Hepatocyte (in vitro differentiated cells): ENCODE data around the gene PCSK6. TPM values are rescaled to one million over a fixed set of nuclear protein-coding genes. Genes with fewer than 3 reads are reported as not detected.

Experiments
- DNase-seq: peaks from one replicate; pipeline ENCODE4 v3.0.0-alpha.2; 2016; ENCODE audit warnings: low spot score
- H2AFZ ChIP-seq: fragments of 200-600 bp; sonication (generic); 2 replicates; pipeline ENCODE4 v1.6.0; 2016; ENCODE audit warnings: antibody characterized with exemption, mild to moderate bottlenecking
- H3K27ac ChIP-seq: fragments of 200-600 bp; sonication (generic); 2 replicates; pipeline ENCODE4 v1.5.1; 2016; ENCODE audit warnings: mild to moderate bottlenecking
- H3K27me3 ChIP-seq: fragments of 200-600 bp; sonication (generic); 2 replicates; pipeline ENCODE4 v1.6.1; 2016
- H3K36me3 ChIP-seq: fragments of 200-600 bp; sonication (generic); replicated peaks from 2 replicates; pipeline ENCODE4 v1.5.1; 2016; ENCODE audit warnings: low read depth; ENCODE audit not compliant: insufficient read depth
- H3K4me1 ChIP-seq: fragments of 200-600 bp; sonication (generic); 2 replicates; pipeline ENCODE4 v1.5.1; 2016; ENCODE audit warnings: mild to moderate bottlenecking, moderate library complexity; ENCODE audit not compliant: insufficient read depth
- H3K4me2 ChIP-seq: fragments of 200-600 bp; sonication (generic); 2 replicates; pipeline ENCODE4 v1.6.0; 2016
- H3K4me3 ChIP-seq: fragments of 200-600 bp; sonication (generic); 2 replicates; pipeline ENCODE4 v1.5.1; 2016; ENCODE audit warnings: mild to moderate bottlenecking
- H3K79me2 ChIP-seq: fragments of 200-600 bp; sonication (generic); 2 replicates; pipeline ENCODE4 v1.6.0; 2017; ENCODE audit warnings: mild to moderate bottlenecking
- H3K9me2 ChIP-seq: fragments of 200-600 bp; sonication (generic); replicated peaks from 2 replicates; pipeline ENCODE4 v1.6.0; 2017; ENCODE audit warnings: mild to moderate bottlenecking; ENCODE audit not compliant: insufficient read depth
- H3K9me3 ChIP-seq: fragments of 200-600 bp; sonication (generic); 2 replicates; pipeline ENCODE4 v1.5.1; 2016; ENCODE audit warnings: low read depth, mild to moderate bottlenecking
- H4K20me1 ChIP-seq: fragments of 200-600 bp; sonication (generic); 2 replicates; pipeline ENCODE4 v1.6.0; 2016; ENCODE audit warnings: mild to moderate bottlenecking; ENCODE audit not compliant: insufficient read depth, poor library complexity, severe bottlenecking
- EZH2 ChIP-seq: fragments of 200-600 bp; sonication (generic); IDR thresholded peaks from 2 replicates; pipeline ENCODE4 v1.6.1; 2016; ENCODE audit warnings: antibody characterized with exemption, mild to moderate bottlenecking, borderline replicate concordance
- EZH2phosphoT487 ChIP-seq: fragments of 200-600 bp; sonication (generic); IDR thresholded peaks from one replicate; pipeline ENCODE4 v1.6.1; 2018; ENCODE audit warnings: antibody characterized with exemption, mild to moderate bottlenecking, low read depth, moderate library complexity; ENCODE audit not compliant: unreplicated experiment, severe bottlenecking
- WGBS: methylation state at CpG from one replicate; pipeline ENCODE4 v1.1.6; 2016; ENCODE audit warnings: low lambda C conversion rate; ENCODE audit errors: missing lambda C conversion rate; 5-methylcytosine and 5-hydroxymethylcytosine counted together
- polyA plus RNA-seq: library from polyadenylated mRNA; unstranded; fragments of >200 nt; fragmentation: Nextera tagmentation; extraction: Ambion mirVana; gene quantifications from 2 replicates; pipeline ENCODE4 v1.2.1, GENCODE V29; 2016
- total RNA-seq: library from RNA; depleted of rRNA; stranded (reverse); fragments of >200 nt; gene quantifications from 2 replicates; pipeline ENCODE4 v1.2.3, GENCODE V29; 2014
- TF ChIP-seq, protein P1 (sequence below): fragments of 200-600 bp; sonication (generic); IDR thresholded peaks from 2 replicates; pipeline ENCODE4 v1.5.1; 2016; ENCODE audit warnings: antibody characterized with exemption, mild to moderate bottlenecking; ENCODE audit not compliant: poor library complexity

The PCSK6 gene
- total and polyA plus RNA-seq, 2 experiments from 2014 or later: 31.7 to 40.5 TPM

DNA sequence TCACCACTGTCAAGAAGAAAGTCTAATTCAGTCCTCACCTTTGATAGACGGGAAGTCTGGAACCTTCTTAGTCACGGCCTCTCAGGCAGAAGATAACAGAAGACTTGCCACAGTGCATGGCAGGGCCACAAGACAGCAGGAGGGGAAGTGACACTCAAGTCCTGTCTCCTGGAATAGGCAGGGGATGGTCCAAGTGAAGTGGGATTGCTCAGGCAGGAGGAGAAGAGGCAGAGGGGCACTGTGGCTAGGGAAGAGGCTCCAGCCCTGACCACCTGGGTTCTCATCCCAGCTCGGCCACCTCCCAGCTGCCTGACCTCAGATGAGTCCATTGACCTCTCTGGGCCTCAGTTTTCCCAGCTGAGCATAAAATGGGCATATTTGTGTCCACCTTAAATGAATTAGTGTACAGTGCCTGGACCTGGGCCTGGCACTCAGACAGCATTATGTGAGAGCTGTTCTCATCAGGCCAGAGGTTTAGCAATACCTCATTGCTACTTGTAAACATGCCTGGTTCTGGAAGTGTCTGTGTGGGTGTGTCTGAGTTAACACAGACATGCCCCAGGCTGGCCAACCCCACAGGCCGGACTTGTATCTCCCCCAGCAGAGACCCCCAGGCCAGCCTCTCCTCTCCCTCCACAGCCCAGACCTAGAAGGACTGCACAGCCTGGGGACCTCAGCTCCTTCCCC is 11.5 kb upstream of the PCSK6 start:
- H3K79me2 ChIP-seq: no peaks in the 10 kb centered on the region
- TF ChIP-seq EZH2phosphoT487 (no peak), EZH2 (no peak)
- TF ChIP-seq, protein P1, sequence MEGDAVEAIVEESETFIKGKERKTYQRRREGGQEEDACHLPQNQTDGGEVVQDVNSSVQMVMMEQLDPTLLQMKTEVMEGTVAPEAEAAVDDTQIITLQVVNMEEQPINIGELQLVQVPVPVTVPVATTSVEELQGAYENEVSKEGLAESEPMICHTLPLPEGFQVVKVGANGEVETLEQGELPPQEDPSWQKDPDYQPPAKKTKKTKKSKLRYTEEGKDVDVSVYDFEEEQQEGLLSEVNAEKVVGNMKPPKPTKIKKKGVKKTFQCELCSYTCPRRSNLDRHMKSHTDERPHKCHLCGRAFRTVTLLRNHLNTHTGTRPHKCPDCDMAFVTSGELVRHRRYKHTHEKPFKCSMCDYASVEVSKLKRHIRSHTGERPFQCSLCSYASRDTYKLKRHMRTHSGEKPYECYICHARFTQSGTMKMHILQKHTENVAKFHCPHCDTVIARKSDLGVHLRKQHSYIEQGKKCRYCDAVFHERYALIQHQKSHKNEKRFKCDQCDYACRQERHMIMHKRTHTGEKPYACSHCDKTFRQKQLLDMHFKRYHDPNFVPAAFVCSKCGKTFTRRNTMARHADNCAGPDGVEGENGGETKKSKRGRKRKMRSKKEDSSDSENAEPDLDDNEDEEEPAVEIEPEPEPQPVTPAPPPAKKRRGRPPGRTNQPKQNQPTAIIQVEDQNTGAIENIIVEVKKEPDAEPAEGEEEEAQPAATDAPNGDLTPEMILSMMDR: no peak
- peak; percentile 48 for DNase-seq
- no peaks in the 10 kb centered on the region for H3K9me3 ChIP-seq
- H3K36me3 ChIP-seq: no peaks in the 10 kb centered on the region
- no peak overlapping the region for H2AFZ ChIP-seq
- peak overlapping the region; percentile 55 for H3K4me2 ChIP-seq
- no peaks in the 10 kb centered on the region for H4K20me1 ChIP-seq
- H3K27ac ChIP-seq: peak overlapping the region; percentile 59
- H3K4me3 ChIP-seq: no peak overlapping the region
- no peaks in the 10 kb centered on the region for H3K27me3 ChIP-seq
- H3K4me1 ChIP-seq: peaks cover 13% of the 10 kb centered on the region
- 82% methylated on average over 4 of the region's 4 CpGs for WGBS
- H3K9me2 ChIP-seq: no peaks in the 10 kb centered on the region

DNA sequence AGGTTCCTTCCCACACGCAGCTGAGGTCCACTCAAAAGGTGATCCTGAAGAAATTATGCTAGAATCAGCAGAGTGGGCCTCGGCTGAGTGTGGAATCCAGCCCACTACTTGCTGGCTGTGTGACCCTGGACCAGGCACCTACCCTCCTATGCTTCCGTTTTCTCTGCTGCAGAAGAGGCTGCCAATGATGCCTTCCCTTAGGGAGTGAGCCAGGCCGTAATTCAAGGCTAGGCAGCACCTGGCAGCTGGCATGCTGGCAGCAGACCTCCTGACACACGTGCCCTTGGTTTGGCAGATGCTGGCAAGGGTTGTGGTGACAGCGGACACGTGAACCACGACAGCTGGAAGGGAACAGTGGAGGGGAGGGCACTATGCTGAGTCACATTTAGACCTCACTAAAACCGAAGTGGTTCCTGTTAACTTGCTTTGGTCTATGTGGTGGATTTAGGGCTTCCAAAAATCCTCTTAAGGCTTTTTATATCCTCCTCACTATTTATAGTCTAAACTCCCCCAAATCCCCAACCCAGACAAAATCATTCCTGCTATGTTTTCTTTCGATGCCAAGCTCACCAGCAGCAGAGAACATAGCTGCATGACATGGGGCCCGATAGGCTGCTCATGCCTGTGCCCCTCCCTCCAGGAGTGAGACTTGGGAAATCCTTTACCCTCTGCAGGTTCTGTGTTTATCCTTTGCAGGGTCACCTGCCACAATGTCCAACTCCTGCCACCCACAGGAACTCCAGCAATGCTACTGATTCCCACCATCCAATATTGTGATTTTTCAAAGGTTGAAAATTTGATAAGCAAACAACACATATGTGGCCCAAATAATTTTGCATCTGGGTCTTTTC is 10.6 kb upstream of the PCSK6 start:
- H3K9me3 ChIP-seq: no peaks in the 10 kb centered on the region
- H3K27ac ChIP-seq: no peak overlapping the region
- H3K36me3 ChIP-seq: no peaks in the 10 kb centered on the region
- no peak overlapping the region for H3K4me3 ChIP-seq
- no peak for DNase-seq
- no peak overlapping the region for H3K4me2 ChIP-seq
- TF ChIP-seq EZH2phosphoT487: no peak
- no peak for TF ChIP-seq EZH2
- TF ChIP-seq, protein P1: no peak
- H3K27me3 ChIP-seq: no peaks in the 10 kb centered on the region
- no peaks in the 10 kb centered on the region for H3K9me2 ChIP-seq
- H2AFZ ChIP-seq: no peak overlapping the region
- 79% methylated on average over 11 of the region's 11 CpGs for WGBS
- no peaks in the 10 kb centered on the region for H3K79me2 ChIP-seq
- peaks cover 13% of the 10 kb centered on the region for H3K4me1 ChIP-seq
- H4K20me1 ChIP-seq: no peaks in the 10 kb centered on the region

DNA sequence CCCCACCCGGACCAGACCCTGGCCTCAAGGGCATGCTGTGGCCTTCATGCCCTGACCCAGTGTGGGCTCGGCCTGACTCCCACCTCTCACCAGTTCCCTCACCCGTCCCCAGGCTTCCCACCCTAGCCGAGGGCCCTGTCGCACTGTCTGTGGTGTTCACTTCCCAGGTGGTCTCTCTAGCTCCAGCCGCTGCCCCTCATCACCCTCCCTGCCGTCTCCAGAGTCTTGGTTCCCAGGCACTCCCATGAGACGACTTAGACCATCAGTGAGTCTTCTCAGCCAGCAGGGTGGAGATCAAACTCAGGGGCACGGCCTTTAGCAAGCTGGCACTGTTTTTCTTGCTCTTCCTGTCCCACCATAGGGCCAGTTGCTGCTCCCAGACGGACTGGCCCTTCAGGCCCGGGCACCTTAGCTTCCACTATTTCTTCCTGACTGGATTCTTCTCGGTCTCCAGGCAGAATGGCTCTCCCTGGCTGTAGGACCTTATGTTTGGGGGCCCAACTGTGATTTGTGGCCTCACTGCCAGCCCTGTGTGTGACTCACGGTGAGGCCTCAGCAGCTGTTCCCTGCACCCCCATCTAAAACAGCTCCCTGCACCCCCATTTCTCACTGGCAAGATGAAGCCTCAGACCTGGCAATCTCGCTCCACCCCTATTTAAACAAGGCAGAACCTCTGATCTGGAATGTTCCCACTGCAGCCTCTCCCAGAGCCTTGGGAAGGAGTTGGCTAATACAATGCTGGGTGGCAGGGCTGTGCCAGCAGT is 9.4 kb upstream of the PCSK6 start:
- no peak overlapping the region for H2AFZ ChIP-seq
- no peak for TF ChIP-seq EZH2phosphoT487
- TF ChIP-seq, protein P1: no peak
- no peak for TF ChIP-seq EZH2
- no peaks in the 10 kb centered on the region for H3K9me3 ChIP-seq
- no peak for DNase-seq
- no peak overlapping the region for H3K4me2 ChIP-seq
- H3K9me2 ChIP-seq: no peaks in the 10 kb centered on the region
- no peaks in the 10 kb centered on the region for H3K27me3 ChIP-seq
- H4K20me1 ChIP-seq: no peaks in the 10 kb centered on the region
- no peak overlapping the region for H3K4me3 ChIP-seq
- 88% methylated on average over 14 of the region's 14 CpGs for WGBS
- H3K27ac ChIP-seq: no peak overlapping the region
- no peaks in the 10 kb centered on the region for H3K36me3 ChIP-seq
- no peaks in the 10 kb centered on the region for H3K79me2 ChIP-seq
- H3K4me1 ChIP-seq: peaks cover 13% of the 10 kb centered on the region
